Sigmoid colon (tissue), 4 donors: ENCODE data around the gene DOCK3.
"Not testable (repeated sequence)": the region's sequence is repeated elsewhere in the genome, so short reads cannot be mapped to it uniquely, and the experiment has no call there.

Experiments
- CTCF ChIP-seq, 4 experiments: fragments of 450-650 bp in 3 of 4; fragments of 200-600 bp in 1 of 4; IDR thresholded peaks; one replicate each; pipeline ENCODE4 v1.5.1; 2016 to 2019; ENCODE audit warnings: antibody characterized with exemption in 4 of 4, mild to moderate bottlenecking in 3 of 4, moderate library complexity in 2 of 4
- EP300 ChIP-seq, 4 donors: sonication (generic); formaldehyde crosslinking; IDR thresholded peaks; one replicate each; pipeline ENCODE4 v1.6.1; 2017; ENCODE audit warnings: antibody characterized with exemption in 4 of 4
- POLR2A ChIP-seq, 2 donors: fragments of 450-650 bp; IDR thresholded peaks; one replicate each; pipeline ENCODE4 v1.6.1; 2016; ENCODE audit warnings: antibody characterized with exemption in 2 of 2, mild to moderate bottlenecking in 2 of 2, moderate library complexity in 2 of 2
- POLR2AphosphoS5 ChIP-seq, 4 donors: sonication (generic); formaldehyde crosslinking; IDR thresholded peaks; one replicate each; pipeline ENCODE4 v1.6.1; 2017; ENCODE audit warnings: antibody characterized with exemption in 4 of 4

DNA sequence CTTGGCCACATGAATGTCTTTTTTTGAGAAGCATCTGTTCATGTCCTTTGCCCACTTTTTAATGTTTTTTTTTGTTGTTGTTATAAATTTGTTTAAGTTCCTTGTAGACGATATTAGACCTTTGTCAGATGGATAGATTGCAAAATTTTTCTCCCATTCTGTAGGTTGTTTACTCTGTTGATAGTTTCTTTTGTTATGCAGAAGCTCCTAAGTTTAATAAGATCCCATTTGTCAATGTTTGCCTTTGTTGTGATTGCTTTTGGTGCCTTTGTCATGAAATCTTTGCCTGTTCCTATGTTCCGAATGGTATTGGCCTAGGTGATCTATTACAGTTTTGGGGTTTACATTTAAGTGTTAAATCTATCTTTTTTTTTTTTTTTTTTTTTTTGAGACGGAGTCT is 116.2 kb downstream of the DOCK3 start:
- not testable (repeated sequence) for TF ChIP-seq CTCF, EP300, POLR2A, POLR2AphosphoS5 (IDR thresholded peaks at IDR 0.05)
